Measurements from ENCODE around the gene CORT.

- TF ChIP-seq CTCF (IDR thresholded peaks at IDR 0.05; ENCODE audit: extremely low read depth in 1 of 2, insufficient read depth in 1 of 2, low read depth in 1 of 2, low read length in 2 of 2) (no peak), POLR2AphosphoS5 (IDR thresholded peaks at IDR 0.05; ENCODE audit: insufficient read depth, low read depth, low read length) (no peak), EZH2 (IDR thresholded peaks at IDR 0.05; ENCODE audit: borderline replicate concordance, low read depth, low read length, severe bottlenecking) (no peak), POLR2A (IDR thresholded peaks at IDR 0.05; ENCODE audit: low read depth, low read length) (no peak)
Measured at GRCh38 chr1:10456048-10456447, 6.2 kb downstream of the CORT start.

Measured in endothelial cell of umbilical vein (primary cell).